K562 (cell line): ENCODE results near the gene ACOT7. TPM values are rescaled to one million over a fixed set of nuclear protein-coding genes. Genes with fewer than 3 reads are reported as not detected.

Experiments used
- ATAC-seq: fragments of 200-7000 bp; cut with Tn5 transposase; 3 replicates; pipeline ENCODE4 v1.9.1; 2020; ENCODE audit warnings: moderate library complexity
- BruUV-seq: library from RNA; stranded (reverse); fragments of 400-500 nt; replicated peaks from 2 replicates; lab custom pipeline; 2021; lab: Mats Ljungman, UMichigan
- CTCF ChIA-PET: fragments of 300-600 bp; formaldehyde crosslinking; extraction: SDS; loops from one replicate; lab custom pipeline; 2021; ENCODE audit warnings: low intra/inter-chr PET ratio; lab: Yijun Ruan, JAX
- POLR2A ChIA-PET: fragments of 300-600, 350-650 bp; sonication (Branson Sonifier 250); formaldehyde crosslinking; extraction: SDS; loops from one replicate; lab custom pipeline; 2021; ENCODE audit warnings: antibody characterized with exemption, inconsistent platforms; lab: Yijun Ruan, JAX
- DNase-seq, 4 experiments: peaks; one replicate each; pipeline versions ENCODE4 v3.0.0 to v3.0.0-alpha.2; 2011 to 2018; ENCODE audit warnings: low spot score in 3 of 4, mixed read lengths in 3 of 4; ENCODE audit errors: extremely low read depth in 1 of 4
- FAIRE-seq: peaks from 2 replicates; lab custom pipeline; 2011; peaks lifted over from hg19 to GRCh38; lab: Jason Lieb, UNC
- H2AFZ ChIP-seq: 2 replicates; pipeline ENCODE4 v1.6.0; 2011; ENCODE audit warnings: low read depth, low read length, control low read depth, inconsistent platforms
- H3K27ac ChIP-seq: fragments of 200-600 bp; 3 replicates; pipeline ENCODE4 v1.8.0; 2011; ENCODE audit warnings: low read depth, mild to moderate bottlenecking, control low read depth, inconsistent platforms, low read length, moderate library complexity, mixed read lengths; ENCODE audit errors: extremely low read depth
- H3K27me3 ChIP-seq, 2 experiments: fragments of 300-600 bp in 1 of 2; 2 replicates in 1 of 2; 3 replicates in 1 of 2; pipeline versions ENCODE4 v1.6.0 to v1.8.0; 2011; ENCODE audit warnings: inconsistent platforms in 2 of 2, low read length in 2 of 2, mild to moderate bottlenecking in 1 of 2, mixed read lengths in 1 of 2, moderate library complexity in 1 of 2; ENCODE audit not compliant: control insufficient read depth in 2 of 2, insufficient read depth in 2 of 2
- H3K36me3 ChIP-seq: fragments of 300-600 bp; 3 replicates; pipeline ENCODE4 v1.8.0; 2011; ENCODE audit warnings: mild to moderate bottlenecking, low read length, inconsistent platforms; ENCODE audit not compliant: control insufficient read depth, insufficient read depth
- H3K4me1 ChIP-seq, 2 experiments: fragments of 200-600 bp in 1 of 2; replicated peaks in 1 of 2; 2 replicates in 1 of 2; 3 replicates in 1 of 2; pipeline versions ENCODE4 v1.5.1 to v1.8.0; 2011; ENCODE audit warnings: inconsistent platforms in 2 of 2, low read length in 2 of 2, mild to moderate bottlenecking in 1 of 2, mixed read lengths in 1 of 2, moderate library complexity in 1 of 2; ENCODE audit not compliant: control insufficient read depth in 2 of 2, insufficient read depth in 2 of 2
- H3K4me2 ChIP-seq: 2 replicates; pipeline ENCODE4 v1.6.1; 2011; ENCODE audit warnings: low read length, control low read depth, inconsistent platforms, mixed read lengths; ENCODE audit not compliant: insufficient read depth
- H3K4me3 ChIP-seq: fragments of 200-600 bp; sonication (generic), shearing (Covaris generic); 2 replicates; pipeline ENCODE4 v1.5.1; 2016; ENCODE audit warnings: control low read depth, inconsistent platforms
- H3K79me2 ChIP-seq: fragments of 200-600 bp; 3 replicates; pipeline ENCODE4 v1.8.0; 2011; ENCODE audit warnings: low read length, inconsistent platforms; ENCODE audit not compliant: control insufficient read depth, insufficient read depth
- H3K9ac ChIP-seq, 2 experiments: 2 replicates each; pipeline versions ENCODE4 v1.6.0 to v1.6.1; 2011; ENCODE audit warnings: low read depth in 2 of 2, low read length in 2 of 2, control low read depth in 1 of 2, inconsistent platforms in 1 of 2, mild to moderate bottlenecking in 1 of 2, mixed read lengths in 1 of 2; ENCODE audit not compliant: insufficient read depth in 1 of 2
- H3K9me1 ChIP-seq: one replicate; pipeline ENCODE4 v1.6.0; 2011; ENCODE audit warnings: inconsistent platforms, mild to moderate bottlenecking, low read length, moderate library complexity; ENCODE audit not compliant: control insufficient read depth, insufficient read depth
- H3K9me3 ChIP-seq: replicated peaks from 2 replicates; pipeline ENCODE4 v1.5.1; 2011; ENCODE audit warnings: low read depth, low read length, inconsistent platforms; ENCODE audit not compliant: control insufficient read depth, insufficient read depth
- H4K20me1 ChIP-seq: replicated peaks from 2 replicates; pipeline ENCODE4 v1.6.1; 2011; ENCODE audit warnings: low read length, inconsistent platforms, mixed read lengths; ENCODE audit not compliant: control insufficient read depth, insufficient read depth
- ARID3B ChIP-seq: fragments of 250-450 bp; sonication (Bioruptor Pico); IDR thresholded peaks from 2 replicates; pipeline ENCODE4 v1.4.0; 2020; ENCODE audit warnings: borderline replicate concordance
- CTCF ChIP-seq, 3 experiments: IDR thresholded peaks in 2 of 3; conservative IDR thresholded peaks in 1 of 3; 2 replicates each; pipeline ENCODE4 v1.5.1; 2011 to 2012; ENCODE audit warnings: low read length in 3 of 3, mild to moderate bottlenecking in 3 of 3, control low read depth in 2 of 3, improper control_type of control experiment in 1 of 3, inconsistent platforms in 1 of 3, low read depth in 1 of 3, mixed read lengths in 1 of 3, moderate library complexity in 1 of 3; ENCODE audit not compliant: insufficient read depth in 2 of 3
- DACH1 ChIP-seq: fragments of 450-650 bp; IDR thresholded peaks from 2 replicates; pipeline ENCODE4 v1.6.1; 2018; ENCODE audit not compliant: partially characterized antibody
- ETV6 ChIP-seq, 3 experiments: fragments of 150-350 bp in 1 of 3; sonication (generic) in 1 of 3; formaldehyde crosslinking in 1 of 3; IDR thresholded peaks; 2 replicates each; pipeline versions ENCODE4 v1.6.1 to v1.8.0; 2014 to 2022; ENCODE audit warnings: borderline replicate concordance in 2 of 3, low read depth in 2 of 3, antibody characterized with exemption in 1 of 3, low read length in 1 of 3, mild to moderate bottlenecking in 1 of 3, missing genetic modification reagents in 1 of 3
- FOXK2 ChIP-seq, 2 experiments: fragments of 450-650 bp; IDR thresholded peaks in 1 of 2; conservative IDR thresholded peaks in 1 of 2; 2 replicates each; pipeline ENCODE4 v1.6.1; 2016; ENCODE audit warnings: low read depth in 2 of 2, mild to moderate bottlenecking in 1 of 2
- JUN ChIP-seq, 2 experiments: sonication (generic) in 1 of 2; formaldehyde crosslinking in 1 of 2; IDR thresholded peaks; 2 replicates each; pipeline versions ENCODE4 v1.6.1 to v1.8.0; 2012 to 2022; ENCODE audit warnings: borderline replicate concordance in 2 of 2, mild to moderate bottlenecking in 2 of 2, improper control_type of control experiment in 1 of 2, low read depth in 1 of 2, low read length in 1 of 2, missing genetic modification reagents in 1 of 2
- PTBP1 ChIP-seq: fragments of 200-400 bp; formaldehyde crosslinking; IDR thresholded peaks from 2 replicates; pipeline ENCODE4 v1.6.1; 2017; ENCODE audit warnings: low read depth, low read length
- PYGO2 ChIP-seq: fragments of 450-650 bp; IDR thresholded peaks from 2 replicates; pipeline ENCODE4 v1.6.1; 2016; ENCODE audit warnings: mild to moderate bottlenecking, missing genetic modification characterization, moderate library complexity, missing compliant biosample characterization
- SRSF7 ChIP-seq: fragments of 200-400 bp; formaldehyde crosslinking; optimal IDR thresholded peaks from 2 replicates; pipeline ENCODE3; 2017; ENCODE audit warnings: mild to moderate bottlenecking, low read depth, low read length
- THAP7 ChIP-seq: fragments of 250-450 bp; sonication (Bioruptor Pico); IDR thresholded peaks from 2 replicates; pipeline ENCODE4 v1.5.0; 2021
- TOE1 ChIP-seq, 2 experiments: fragments of 450-650 bp in 1 of 2; sonication (generic) in 1 of 2; formaldehyde crosslinking in 1 of 2; IDR thresholded peaks; 2 replicates each; pipeline versions ENCODE4 v1.7.1 to v1.8.0; 2016 to 2022; ENCODE audit warnings: borderline replicate concordance in 2 of 2, mild to moderate bottlenecking in 2 of 2, antibody characterized with exemption in 1 of 2, inconsistent platforms in 1 of 2, low read depth in 1 of 2, missing genetic modification reagents in 1 of 2, moderate library complexity in 1 of 2
- U2AF2 ChIP-seq: fragments of 200-400 bp; formaldehyde crosslinking; optimal IDR thresholded peaks from 2 replicates; pipeline ENCODE3; 2017; ENCODE audit warnings: low read depth, mild to moderate bottlenecking, low read length
- ZNF280B ChIP-seq: fragments of 250-450 bp; sonication (Bioruptor Pico); IDR thresholded peaks from 2 replicates; pipeline ENCODE4 v1.5.1; 2021; ENCODE audit warnings: mild to moderate bottlenecking
- WGBS: fragments of 100-300 bp; shearing (Covaris generic); methylation state at CpG from one replicate; pipeline ENCODE4 v1.1.6; 2016; ENCODE audit warnings: low coverage, mixed read lengths; ENCODE audit not compliant: insufficient coverage; ENCODE audit errors: missing lambda C conversion rate; 5-methylcytosine and 5-hydroxymethylcytosine counted together
- in situ Hi-C: fragments of 300-500 bp; cut with MboI; formaldehyde crosslinking; loops from 4 replicates; pipeline ENCODE4 v1.15.0; 2018; ENCODE audit warnings: inconsistent platforms, mixed read lengths
- intact Hi-C: fragments of 100-400 bp; cut with micrococcal nuclease; formaldehyde crosslinking; loops from 2 replicates; pipeline ENCODE4 v1.14.2; 2022
- polyA plus RNA-seq, 8 experiments: library from polyadenylated mRNA; depleted of rRNA in 4 of 8; stranded (reverse) in 5 of 8; unstranded in 3 of 8; fragments of >200 nt; fragmentation: Nextera tagmentation in 2 of 8; fragmentation: Illumina TruSeq in 1 of 8; extraction: Ambion mirVana in 2 of 8; extraction: Trizol in 1 of 8; gene quantifications; 2 replicates each; pipeline versions ENCODE4 v1.2.1 to v1.2.3, GENCODE V29; 2011 to 2014; ENCODE audit warnings: inconsistent platforms in 1 of 8, missing spikeins in 1 of 8
- total RNA-seq, 7 experiments: library from RNA; depleted of rRNA in 6 of 7; stranded (reverse); fragments of >200 nt in 6 of 7; fragmentation: Illumina TruSeq in 2 of 7; extraction: Trizol in 2 of 7; gene quantifications; 2 replicates each; pipeline versions ENCODE4 v1.2.1 to v1.2.3, GENCODE V29; 2011 to 2021; ENCODE audit warnings: low replicate concordance in 1 of 7

The ACOT7 gene
- total and polyA plus RNA-seq, 9 of the 15 experiments (the other 6 are each of a cell fraction or from before 2014, with no cell fraction given), result 7.0 to 92.6 (median 37.2) TPM

- FAIRE-seq (peak; percentile 84), DNase-seq (peak; percentile 78 to 85 (median 81)), ATAC-seq (peak; percentile 95)
- Histone ChIP-seq H3K4me1 (peaks cover 0 to 15% of the 10 kb centered on the region in 2 experiments; a peak in 2 of 5 replicates), H3K4me2 (peak overlapping the region; percentile 16; the same call in 1 of the 2 replicates), H3K27ac (no peak overlapping the region), H3K9me3 (no peaks in the 10 kb centered on the region), H2AFZ (no peak overlapping the region), H3K9me1 (no peaks in the 10 kb centered on the region), H3K4me3 (no peak overlapping the region), H3K27me3 (peaks cover 53 to 84% of the 10 kb centered on the region in 2 experiments), H3K79me2 (no peaks in the 10 kb centered on the region), H4K20me1 (peaks cover 5% of the 10 kb centered on the region; the same call in 1 of the 2 replicates), H3K36me3 (no peaks in the 10 kb centered on the region), H3K9ac (peak overlapping the region in 1 of 2 experiments; percentile 1; a peak in 1 of 4 replicates)
- intact Hi-C loops (no loop called here), in situ Hi-C loops (loop anchor here (5.0 kb wide), 1 partner anchor 58 kb away; no protein-coding TSS in a partner anchor)
- under 1% methylated on average over 15 of the region's 15 CpGs for WGBS
- POLR2A ChIA-PET, result interaction anchor here (0.8 to 1.9 kb wide), 6 partner anchors 9 to 130 kb away, joined by 3 to 8 read pairs (median 4); no protein-coding TSS in a partner anchor
- CTCF ChIA-PET, result interaction anchor here (0.6 kb wide), 1 partner anchor 355 kb away, joined by 4 read pairs; no protein-coding TSS in a partner anchor
- no TSS peak for BruUV-seq
- TF ChIP-seq ZNF280B (CRISPR knock-in tag) (no peak), JUN (IDR thresholded peaks at IDR 0.05; ENCODE audit: borderline replicate concordance, low read depth, low read length) (0 out of 2 replicates have a peak, but pooled peaks have one; percentile 9), JUN (CRISPR knock-in tag; IDR thresholded peaks at IDR 0.05; ENCODE audit: borderline replicate concordance) (no peak), CTCF (IDR thresholded peaks at IDR 0.05 in 2 of 3, conservative IDR thresholded peaks at IDR 0.05 in 1 of 3; ENCODE audit: insufficient read depth in 2 of 3, low read depth in 1 of 3, low read length in 3 of 3) (peak; percentile 82 to 93 (median 86)), ETV6 (IDR thresholded peaks at IDR 0.05; ENCODE audit: borderline replicate concordance in 1 of 2, low read depth in 2 of 2, low read length in 1 of 2) (no peak), ETV6 (CRISPR knock-in tag; IDR thresholded peaks at IDR 0.05; ENCODE audit: borderline replicate concordance) (no peak), PYGO2 (tag) (no peak), THAP7 (CRISPR knock-in tag) (no peak), FOXK2 (conservative IDR thresholded peaks at IDR 0.05 in 1 of 2, IDR thresholded peaks at IDR 0.05 in 1 of 2; ENCODE audit: low read depth in 2 of 2) (0 out of 4 replicates have a peak, but pooled peaks of 1 of the 2 experiments have one; percentile 18), U2AF2 (no peak), TOE1 (IDR thresholded peaks at IDR 0.05; ENCODE audit: borderline replicate concordance) (peak; percentile 28; the same call in 1 of the 2 replicates), TOE1 (CRISPR knock-in tag; IDR thresholded peaks at IDR 0.05; ENCODE audit: borderline replicate concordance, low read depth) (no peak), SRSF7 (no peak), PTBP1 (no peak), ARID3B (CRISPR knock-in tag) (no peak), DACH1 (peak; percentile 25)
These were observed 20.9 kb upstream of the ACOT7 start for GRCh38 chr1:6414443-6414844.
